ENCODE results near the gene POR.
A peak's percentile ranks its signal among the peaks of the same experiment; 100 is the strongest.
"Not testable (repeated sequence)": the region's sequence is repeated elsewhere in the genome, so short reads cannot be mapped to it uniquely, and the experiment has no call there.

POR gene

DNA sequence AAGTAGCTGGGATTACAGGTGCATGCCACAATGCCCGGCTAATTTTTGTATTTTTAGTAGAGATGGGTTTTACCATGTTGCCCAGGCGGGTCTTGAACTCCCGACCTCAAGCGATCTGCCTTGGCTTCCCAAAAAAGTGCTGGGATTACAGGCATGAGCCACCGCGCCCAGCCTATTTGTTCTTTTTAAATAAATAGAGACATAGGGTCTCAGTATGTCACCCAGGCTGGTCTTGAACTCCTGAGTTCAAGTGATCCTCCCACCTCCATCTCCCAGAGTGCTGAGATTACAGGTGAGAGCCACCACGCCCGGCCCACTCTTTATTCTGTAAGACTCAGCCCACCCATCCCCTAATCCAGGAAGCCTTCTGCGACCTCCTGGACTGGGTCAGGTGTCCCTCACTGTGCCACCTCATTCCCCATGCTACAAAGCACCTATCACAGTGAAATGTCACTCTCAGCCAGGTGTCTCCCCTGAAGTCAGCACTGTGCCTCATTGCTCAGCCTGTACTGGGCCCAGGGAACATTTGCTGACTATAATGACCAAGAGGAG lies 76.7 kb downstream of the POR start:
- no peak for DNase-seq (ENCODE audit: low read depth in 2 of 2)

- no peak for DNase-seq (ENCODE audit: low read depth in 2 of 2)
These were observed 77.3 kb downstream of the POR start for GRCh38 chr7:75992083-75992755.

GRCh38 chr7:75993689-75994387 lies 78.9 kb downstream of the POR start:
- no peak for DNase-seq (ENCODE audit: low read depth in 2 of 2)

- DNase-seq (ENCODE audit: low read depth in 2 of 2) = peak; percentile 86 to 95
These were observed 79.6 kb downstream of the POR start, which contains the start of gene TMEM120A for GRCh38 chr7:75994388-75995051. Gene TMEM120A, minus strand, starts transcription at chr7:75994595. Its CDS starts 25 bp downstream, at chr7:75994570.

- no peak for DNase-seq (ENCODE audit: low read depth in 2 of 2)
These were observed 80.1 kb downstream of the POR start for GRCh38 chr7:75995052-75995471.

GRCh38 chr7:75995996-75996395 lies 81.0 kb downstream of the POR start:
- DNase-seq (ENCODE audit: low read depth in 2 of 2) = no peak

- no peak for DNase-seq (ENCODE audit: low read depth in 2 of 2)
These were observed 81.5 kb downstream of the POR start for GRCh38 chr7:75996476-75996875.

GRCh38 chr7:75998038-75998437 lies 83.1 kb downstream of the POR start:
- DNase-seq (ENCODE audit: low read depth in 2 of 2) = no peak

GRCh38 chr7:76000566-76000965 lies 85.6 kb downstream of the POR start:
- DNase-seq (ENCODE audit: low read depth in 2 of 2) = no peak

DNA sequence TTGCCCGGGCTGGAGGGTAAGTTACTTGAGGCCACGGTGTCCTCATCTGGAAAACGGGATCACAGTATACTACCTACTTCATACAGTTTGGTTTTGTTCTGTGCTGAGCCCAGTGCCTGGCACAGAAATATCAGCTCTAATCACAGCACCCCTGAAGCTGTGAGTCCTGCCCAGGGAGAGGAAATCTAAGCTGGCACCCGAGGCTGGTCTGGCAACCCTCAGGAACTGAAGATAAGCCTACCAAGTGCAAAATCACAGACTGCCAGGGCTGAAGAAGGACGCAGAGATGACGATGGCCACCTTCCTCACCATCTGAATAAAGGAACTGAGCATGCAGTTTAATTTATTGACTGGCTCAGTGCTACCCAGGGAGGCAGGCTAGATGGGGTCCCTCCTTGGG lies 87.2 kb downstream of the POR start:
- DNase-seq (ENCODE audit: low read depth in 2 of 2) = no peak

DNA sequence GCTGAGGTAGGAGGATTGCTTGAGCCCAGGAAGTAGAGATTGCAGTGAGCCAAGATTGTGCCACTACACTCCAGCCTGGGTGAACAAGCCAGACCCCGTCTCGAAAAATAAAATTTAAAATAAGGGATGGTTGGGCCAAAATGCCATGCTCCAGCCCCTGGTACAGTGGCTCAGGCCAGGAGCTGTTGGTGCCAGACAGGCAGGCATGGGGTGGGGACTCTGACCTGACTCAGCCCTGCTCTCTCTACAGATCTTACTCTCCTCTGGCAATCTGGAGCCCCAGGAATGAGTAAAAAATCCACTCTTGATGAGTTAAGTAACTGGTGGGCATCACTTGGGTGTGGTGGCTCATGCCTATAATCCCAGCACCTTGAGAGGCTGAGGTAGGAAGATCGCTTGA lies 87.9 kb downstream of the POR start:
- DNase-seq (ENCODE audit: low read depth in 2 of 2) = no peak

GRCh38 chr7:76003351-76003750 lies 88.4 kb downstream of the POR start:
- DNase-seq (ENCODE audit: low read depth in 2 of 2) = no peak

DNA sequence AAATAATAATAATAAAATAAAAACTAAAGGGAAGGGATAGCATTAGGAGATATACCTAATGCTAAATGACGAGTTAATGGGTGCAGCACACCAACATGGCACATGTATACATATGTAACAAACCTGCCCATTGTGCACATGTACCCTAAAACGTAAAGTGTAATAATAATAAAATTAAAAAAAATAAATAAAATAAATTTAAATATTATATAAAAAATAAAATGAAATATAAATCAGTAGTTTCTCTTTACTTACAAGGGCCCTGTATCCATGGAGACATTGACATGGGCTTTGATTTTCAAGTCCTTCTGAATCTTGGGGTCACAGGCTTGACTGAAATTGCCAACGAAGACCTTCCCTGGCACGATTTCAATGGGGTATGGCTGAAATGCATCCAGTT lies 90.0 kb downstream of the POR start:
- DNase-seq (ENCODE audit: low read depth in 2 of 2) = not testable (repeated sequence)

- no peak for DNase-seq (ENCODE audit: low read depth in 2 of 2)
These were observed 93.3 kb downstream of the POR start for GRCh38 chr7:76008156-76008687.

DNA sequence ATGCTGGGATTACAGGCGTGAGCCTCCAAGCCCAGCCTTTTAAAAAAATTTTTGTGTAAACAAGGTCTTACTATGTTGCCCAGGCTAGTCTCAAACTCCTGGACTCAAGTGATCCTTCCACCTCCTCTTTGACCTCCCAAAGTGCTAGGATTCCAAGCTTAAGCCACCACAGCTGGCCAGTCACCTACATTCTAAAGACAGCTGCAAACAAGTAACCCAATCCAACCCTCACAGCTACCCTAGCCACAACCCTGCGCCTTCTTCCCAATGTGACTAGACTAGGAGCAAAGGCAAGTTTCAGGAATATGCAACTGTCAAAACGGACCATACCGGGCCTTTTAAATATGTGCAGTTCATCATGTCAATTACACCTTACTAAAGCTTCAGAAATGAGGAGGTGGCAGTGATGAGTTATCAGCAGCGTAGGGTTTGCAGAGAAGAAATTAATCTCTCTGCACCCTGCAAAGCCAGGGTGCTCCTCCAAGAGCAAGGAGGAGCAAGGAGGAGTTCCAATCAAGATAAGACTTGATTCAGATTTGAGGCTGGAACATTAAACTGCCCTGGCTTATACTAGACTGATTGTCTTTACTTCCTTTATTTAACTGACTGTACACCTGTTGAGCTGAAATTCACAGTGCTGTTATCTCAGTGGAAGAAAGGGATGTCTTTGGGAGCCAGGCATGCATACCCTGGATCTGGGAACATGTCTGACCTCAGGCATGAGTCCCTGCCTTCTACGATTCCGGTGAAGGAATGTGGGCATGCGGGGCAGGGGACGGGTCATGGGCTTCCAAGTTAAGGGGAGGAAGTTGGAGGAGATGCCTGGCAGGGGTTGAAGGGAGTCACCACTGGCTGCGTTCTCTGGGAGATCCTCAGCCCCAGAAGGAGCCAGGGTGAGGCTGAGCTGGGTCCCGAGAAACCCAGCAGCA lies 95.0 kb downstream of the POR start:
- no peak for DNase-seq (ENCODE audit: low read depth in 2 of 2)

GRCh38 chr7:76011442-76011861 lies 96.5 kb downstream of the POR start:
- no peak for DNase-seq (ENCODE audit: low read depth in 2 of 2)

DNA sequence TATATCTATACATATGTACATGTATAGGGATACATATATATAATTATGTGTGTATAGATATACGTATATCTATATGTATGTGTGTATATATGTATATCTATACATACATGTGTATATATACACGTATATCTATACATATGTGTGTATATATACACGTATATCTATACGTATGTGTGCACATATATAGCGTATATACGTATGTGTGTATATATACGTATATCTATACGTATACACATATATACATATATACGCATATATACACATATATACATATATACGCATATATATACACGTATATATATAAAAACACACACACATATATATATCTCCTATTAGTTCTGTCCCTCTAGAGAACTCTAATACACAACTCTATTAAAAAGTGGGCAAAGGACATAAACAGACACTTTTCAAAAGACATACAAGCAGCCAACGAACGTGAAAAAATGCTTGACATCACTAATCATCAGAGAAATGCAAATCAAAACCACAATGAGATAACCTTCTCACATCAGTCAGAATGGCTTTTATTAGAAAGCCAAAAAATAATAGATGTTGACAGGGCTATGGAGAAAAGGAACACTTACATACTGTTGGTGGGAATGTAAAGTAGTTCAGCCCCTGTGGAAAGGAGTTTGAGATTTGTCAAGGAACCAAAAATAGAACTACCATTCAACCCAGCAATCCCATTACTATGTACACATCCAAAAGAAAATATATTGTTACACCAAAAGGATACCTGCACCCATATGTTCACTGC lies 101.4 kb downstream of the POR start:
- no peak for DNase-seq (ENCODE audit: low read depth in 2 of 2)

- not testable (repeated sequence) for DNase-seq (ENCODE audit: low read depth in 2 of 2)
These were observed 103.6 kb downstream of the POR start for GRCh38 chr7:76018520-76018919.

GRCh38 chr7:76020031-76020714 lies 105.2 kb downstream of the POR start:
- DNase-seq (ENCODE audit: low read depth in 2 of 2) = peak; percentile 9 to 55

Data from stimulated activated CD4-positive, alpha-beta T cell treated with anti-CD3 and anti-CD28 coated beads, Interleukin-1b, Interleukin-23, amount 100 ng/mL, for 1 hour (primary cell).